K562 (cell line): Measurements from ENCODE around the gene SLC39A11. TPM values are rescaled to one million over a fixed set of nuclear protein-coding genes. Genes with fewer than 3 reads are reported as not detected.

Experiments used
- ELF1 ChIP-seq: fragments of 200-800 bp; sonication (Bioruptor generic); IDR thresholded peaks from 2 replicates; pipeline ENCODE4 v1.6.1; 2016; ENCODE audit warnings: missing genetic modification characterization, missing compliant biosample characterization
- SIN3A ChIP-seq, 2 experiments: fragments of 150-350 bp in 1 of 2; IDR thresholded peaks; 2 replicates each; pipeline ENCODE4 v1.6.1; 2011 to 2016; ENCODE audit warnings: borderline replicate concordance in 2 of 2, low read depth in 2 of 2, low read length in 2 of 2, mild to moderate bottlenecking in 2 of 2, moderate library complexity in 2 of 2; ENCODE audit not compliant: control insufficient read depth in 1 of 2
- polyA plus RNA-seq, 8 experiments: library from polyadenylated mRNA; depleted of rRNA in 4 of 8; stranded (reverse) in 5 of 8; unstranded in 3 of 8; fragments of >200 nt; fragmentation: Nextera tagmentation in 2 of 8; fragmentation: Illumina TruSeq in 1 of 8; extraction: Ambion mirVana in 2 of 8; extraction: Trizol in 1 of 8; gene quantifications; 2 replicates each; pipeline versions ENCODE4 v1.2.1 to v1.2.3, GENCODE V29; 2011 to 2014; ENCODE audit warnings: inconsistent platforms in 1 of 8, missing spikeins in 1 of 8
- total RNA-seq, 7 experiments: library from RNA; depleted of rRNA in 6 of 7; stranded (reverse); fragments of >200 nt in 6 of 7; fragmentation: Illumina TruSeq in 2 of 7; extraction: Trizol in 2 of 7; gene quantifications; 2 replicates each; pipeline versions ENCODE4 v1.2.1 to v1.2.3, GENCODE V29; 2011 to 2021; ENCODE audit warnings: low replicate concordance in 1 of 7
- TF ChIP-seq, protein P1 (sequence below), 2 experiments: fragments of 450-650 bp in 1 of 2; sonication (generic) in 1 of 2; formaldehyde crosslinking in 1 of 2; IDR thresholded peaks; 2 replicates each; pipeline versions ENCODE4 v1.7.1 to v1.9.0; 2016 to 2022; ENCODE audit warnings: inconsistent platforms in 1 of 2, mild to moderate bottlenecking in 1 of 2, missing genetic modification reagents in 1 of 2

SLC39A11 gene
- total and polyA plus RNA-seq, 9 of the 15 experiments (the other 6 are each of a cell fraction or from before 2014, with no cell fraction given) = 10.5 to 26.4 (median 13.4) TPM

DNA sequence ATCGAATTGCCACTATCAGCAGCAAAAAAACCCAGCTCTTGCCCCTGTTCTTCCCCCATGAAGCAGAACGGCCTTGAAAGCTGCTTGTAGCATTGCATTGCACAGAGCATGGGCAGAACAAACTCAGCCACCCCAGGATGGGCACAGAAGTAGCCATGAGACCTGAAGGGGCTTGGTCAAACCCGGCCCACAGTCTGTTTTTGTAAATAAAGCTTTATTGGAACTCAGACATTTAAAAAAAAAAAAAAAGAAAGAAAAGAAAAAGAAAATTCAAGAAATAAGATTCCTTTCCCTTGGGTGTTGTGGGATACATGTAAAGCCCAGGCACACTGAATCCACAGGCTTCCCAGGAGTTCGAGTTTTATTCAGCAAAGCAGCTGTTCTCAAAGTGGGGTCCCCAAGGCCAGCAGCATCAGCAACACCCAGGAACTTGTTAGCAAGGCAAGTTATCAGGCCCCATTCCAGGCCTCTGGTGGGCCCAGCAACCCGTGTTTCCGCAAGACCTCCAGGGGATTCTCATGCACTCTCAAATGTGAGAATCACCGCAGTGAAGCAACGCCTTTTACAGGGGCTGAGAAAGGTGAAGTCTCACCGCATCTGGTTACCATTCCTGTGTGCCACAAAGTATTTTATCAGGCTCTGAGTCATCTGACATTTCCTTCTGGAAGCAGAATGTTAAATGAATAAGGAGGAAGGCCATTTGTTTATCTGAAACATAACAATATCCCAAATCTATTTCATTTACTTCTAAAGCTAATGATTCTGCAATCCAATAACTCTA, 108.2 kb downstream of the SLC39A11 start (continued):
- TF ChIP-seq, protein P1, sequence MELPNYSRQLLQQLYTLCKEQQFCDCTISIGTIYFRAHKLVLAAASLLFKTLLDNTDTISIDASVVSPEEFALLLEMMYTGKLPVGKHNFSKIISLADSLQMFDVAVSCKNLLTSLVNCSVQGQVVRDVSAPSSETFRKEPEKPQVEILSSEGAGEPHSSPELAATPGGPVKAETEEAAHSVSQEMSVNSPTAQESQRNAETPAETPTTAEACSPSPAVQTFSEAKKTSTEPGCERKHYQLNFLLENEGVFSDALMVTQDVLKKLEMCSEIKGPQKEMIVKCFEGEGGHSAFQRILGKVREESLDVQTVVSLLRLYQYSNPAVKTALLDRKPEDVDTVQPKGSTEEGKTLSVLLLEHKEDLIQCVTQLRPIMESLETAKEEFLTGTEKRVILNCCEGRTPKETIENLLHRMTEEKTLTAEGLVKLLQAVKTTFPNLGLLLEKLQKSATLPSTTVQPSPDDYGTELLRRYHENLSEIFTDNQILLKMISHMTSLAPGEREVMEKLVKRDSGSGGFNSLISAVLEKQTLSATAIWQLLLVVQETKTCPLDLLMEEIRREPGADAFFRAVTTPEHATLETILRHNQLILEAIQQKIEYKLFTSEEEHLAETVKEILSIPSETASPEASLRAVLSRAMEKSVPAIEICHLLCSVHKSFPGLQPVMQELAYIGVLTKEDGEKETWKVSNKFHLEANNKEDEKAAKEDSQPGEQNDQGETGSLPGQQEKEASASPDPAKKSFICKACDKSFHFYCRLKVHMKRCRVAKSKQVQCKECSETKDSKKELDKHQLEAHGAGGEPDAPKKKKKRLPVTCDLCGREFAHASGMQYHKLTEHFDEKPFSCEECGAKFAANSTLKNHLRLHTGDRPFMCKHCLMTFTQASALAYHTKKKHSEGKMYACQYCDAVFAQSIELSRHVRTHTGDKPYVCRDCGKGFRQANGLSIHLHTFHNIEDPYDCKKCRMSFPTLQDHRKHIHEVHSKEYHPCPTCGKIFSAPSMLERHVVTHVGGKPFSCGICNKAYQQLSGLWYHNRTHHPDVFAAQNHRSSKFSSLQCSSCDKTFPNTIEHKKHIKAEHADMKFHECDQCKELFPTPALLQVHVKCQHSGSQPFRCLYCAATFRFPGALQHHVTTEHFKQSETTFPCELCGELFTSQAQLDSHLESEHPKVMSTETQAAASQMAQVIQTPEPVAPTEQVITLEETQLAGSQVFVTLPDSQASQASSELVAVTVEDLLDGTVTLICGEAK (IDR thresholded peaks at IDR 0.05) = peak; percentile 93
- TF ChIP-seq, protein P1 (CRISPR knock-in tag; IDR thresholded peaks at IDR 0.05) = peak; percentile 90
- TF ChIP-seq SIN3A (IDR thresholded peaks at IDR 0.05; ENCODE audit: borderline replicate concordance in 2 of 2, control insufficient read depth in 1 of 2, low read depth in 2 of 2, low read length in 2 of 2) = no peak
- TF ChIP-seq ELF1 (tag) = no peak
